Vagina (tissue), 2 donors: ENCODE data around the gene EEF1G.
A peak's percentile ranks its signal among the peaks of the same experiment; 100 is the strongest.

Experiments used
- POLR2A ChIP-seq, 2 donors: fragments of 450-650 bp; IDR thresholded peaks; one replicate each; pipeline ENCODE4 v1.6.1; 2017; ENCODE audit warnings: antibody characterized with exemption in 2 of 2, mild to moderate bottlenecking in 2 of 2, moderate library complexity in 2 of 2
- POLR2AphosphoS5 ChIP-seq, 2 donors: sonication (generic); formaldehyde crosslinking; IDR thresholded peaks; one replicate each; pipeline ENCODE4 v1.9.0; 2017; ENCODE audit warnings: antibody characterized with exemption in 2 of 2, mild to moderate bottlenecking in 2 of 2, low read depth in 1 of 2; ENCODE audit not compliant: insufficient read depth in 1 of 2
- TF ChIP-seq, protein P1 (sequence below), 3 experiments: fragments of 450-650 bp in 2 of 3; fragments of 200-600 bp in 1 of 3; sonication (generic) in 1 of 3; IDR thresholded peaks; one replicate each; pipeline ENCODE4 v1.5.1; 2017 to 2019; ENCODE audit warnings: antibody characterized with exemption in 3 of 3, mild to moderate bottlenecking in 2 of 3, moderate library complexity in 2 of 3

DNA sequence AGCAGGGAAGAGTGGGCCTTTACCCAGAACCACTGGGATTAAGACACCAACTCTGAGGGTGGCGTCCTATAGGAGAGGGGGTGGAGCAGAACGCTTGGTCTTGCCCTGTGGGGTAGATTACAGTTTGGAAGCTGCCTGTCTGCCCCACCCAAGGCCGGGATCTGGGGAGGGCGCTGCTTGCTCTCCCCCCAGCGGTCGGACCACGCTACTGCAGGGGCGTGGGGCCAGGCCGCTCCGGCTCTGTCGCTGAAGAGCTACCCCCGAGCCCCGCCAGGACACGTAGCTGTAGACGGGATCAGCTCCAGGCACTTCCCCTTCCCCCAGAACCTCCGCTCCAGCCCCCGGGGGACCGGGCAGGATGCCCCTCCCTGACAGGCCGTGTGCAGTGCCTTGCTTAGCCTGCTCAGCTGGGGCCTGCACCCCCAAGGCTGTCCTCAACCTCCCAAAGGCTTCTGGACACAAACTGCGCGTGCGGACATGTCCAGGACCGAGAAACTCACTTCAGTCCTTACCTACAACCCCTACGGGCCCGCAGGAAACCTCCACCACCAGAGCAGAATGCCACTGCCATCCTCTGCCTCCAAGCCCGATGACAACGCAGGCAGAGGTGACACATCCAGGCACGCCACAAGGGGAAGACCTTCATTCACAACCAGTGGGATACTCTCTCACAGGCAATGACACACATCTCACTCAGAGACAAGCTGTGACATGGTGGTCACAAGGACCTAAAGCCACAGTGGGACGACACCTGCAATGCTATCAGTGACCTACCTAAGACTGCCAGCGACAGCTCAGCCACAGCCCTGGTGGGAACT lies 30.7 kb downstream of the EEF1G start:
- TF ChIP-seq POLR2AphosphoS5 (IDR thresholded peaks at IDR 0.05; ENCODE audit: insufficient read depth in 1 of 2, low read depth in 1 of 2): peak; percentile 68 to 71
- TF ChIP-seq, protein P1, sequence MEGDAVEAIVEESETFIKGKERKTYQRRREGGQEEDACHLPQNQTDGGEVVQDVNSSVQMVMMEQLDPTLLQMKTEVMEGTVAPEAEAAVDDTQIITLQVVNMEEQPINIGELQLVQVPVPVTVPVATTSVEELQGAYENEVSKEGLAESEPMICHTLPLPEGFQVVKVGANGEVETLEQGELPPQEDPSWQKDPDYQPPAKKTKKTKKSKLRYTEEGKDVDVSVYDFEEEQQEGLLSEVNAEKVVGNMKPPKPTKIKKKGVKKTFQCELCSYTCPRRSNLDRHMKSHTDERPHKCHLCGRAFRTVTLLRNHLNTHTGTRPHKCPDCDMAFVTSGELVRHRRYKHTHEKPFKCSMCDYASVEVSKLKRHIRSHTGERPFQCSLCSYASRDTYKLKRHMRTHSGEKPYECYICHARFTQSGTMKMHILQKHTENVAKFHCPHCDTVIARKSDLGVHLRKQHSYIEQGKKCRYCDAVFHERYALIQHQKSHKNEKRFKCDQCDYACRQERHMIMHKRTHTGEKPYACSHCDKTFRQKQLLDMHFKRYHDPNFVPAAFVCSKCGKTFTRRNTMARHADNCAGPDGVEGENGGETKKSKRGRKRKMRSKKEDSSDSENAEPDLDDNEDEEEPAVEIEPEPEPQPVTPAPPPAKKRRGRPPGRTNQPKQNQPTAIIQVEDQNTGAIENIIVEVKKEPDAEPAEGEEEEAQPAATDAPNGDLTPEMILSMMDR (IDR thresholded peaks at IDR 0.05): peak; percentile 90 to 100 (median 95)
- TF ChIP-seq POLR2A (IDR thresholded peaks at IDR 0.05): no peak
